Fibroblast of skin of right quadriceps (primary cell): Measurements from ENCODE around the gene RPTOR.
"Not testable (repeated sequence)": the region's sequence is repeated elsewhere in the genome, so short reads cannot be mapped to it uniquely, and the experiment has no call there.

ENCODE experiments used
- DNase-seq: peaks from one replicate; pipeline ENCODE4 v3.0.0-alpha.2; 2013

RPTOR gene

DNA sequence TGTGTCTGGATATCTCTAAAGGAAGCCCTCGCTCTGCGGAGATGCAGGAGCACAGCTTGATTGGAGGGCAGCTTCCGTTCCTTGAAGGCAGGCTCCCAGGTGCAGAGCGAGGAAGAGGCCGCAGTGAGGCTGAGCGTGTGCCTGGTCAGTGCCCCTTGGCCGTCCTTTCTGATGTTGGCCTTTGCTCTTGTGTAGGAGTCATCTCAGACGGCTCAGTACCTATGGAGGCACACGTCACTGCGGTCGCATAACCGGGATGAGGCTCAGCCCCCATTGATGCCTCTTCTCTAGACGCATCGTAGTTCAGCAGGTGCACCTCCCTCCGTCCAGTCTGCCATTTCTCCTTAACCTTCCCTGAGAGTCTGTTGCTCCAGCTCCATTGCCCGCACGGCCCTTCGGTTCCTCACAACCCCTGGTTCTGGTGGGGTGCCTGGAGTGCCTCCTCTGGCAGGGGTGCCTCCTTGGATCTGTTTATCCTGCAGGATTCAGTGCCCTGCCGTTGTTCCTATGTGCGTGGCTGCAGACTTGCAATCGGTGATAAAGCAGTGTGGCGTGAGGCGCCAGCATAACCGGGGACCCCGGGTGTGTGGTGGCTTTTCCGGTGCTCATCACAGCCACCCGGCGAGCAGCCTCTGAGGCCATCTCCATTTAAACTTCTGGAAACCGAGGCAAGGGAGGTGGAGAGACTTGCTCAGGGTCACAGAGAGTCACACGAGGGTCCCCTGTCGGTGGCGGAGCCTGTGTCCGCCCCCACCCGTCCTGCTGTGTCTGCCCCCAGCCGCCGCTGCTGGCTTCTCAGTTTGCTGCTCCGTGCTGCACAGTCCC lies 258.2 kb downstream of the RPTOR start:
- no peak for DNase-seq

DNA sequence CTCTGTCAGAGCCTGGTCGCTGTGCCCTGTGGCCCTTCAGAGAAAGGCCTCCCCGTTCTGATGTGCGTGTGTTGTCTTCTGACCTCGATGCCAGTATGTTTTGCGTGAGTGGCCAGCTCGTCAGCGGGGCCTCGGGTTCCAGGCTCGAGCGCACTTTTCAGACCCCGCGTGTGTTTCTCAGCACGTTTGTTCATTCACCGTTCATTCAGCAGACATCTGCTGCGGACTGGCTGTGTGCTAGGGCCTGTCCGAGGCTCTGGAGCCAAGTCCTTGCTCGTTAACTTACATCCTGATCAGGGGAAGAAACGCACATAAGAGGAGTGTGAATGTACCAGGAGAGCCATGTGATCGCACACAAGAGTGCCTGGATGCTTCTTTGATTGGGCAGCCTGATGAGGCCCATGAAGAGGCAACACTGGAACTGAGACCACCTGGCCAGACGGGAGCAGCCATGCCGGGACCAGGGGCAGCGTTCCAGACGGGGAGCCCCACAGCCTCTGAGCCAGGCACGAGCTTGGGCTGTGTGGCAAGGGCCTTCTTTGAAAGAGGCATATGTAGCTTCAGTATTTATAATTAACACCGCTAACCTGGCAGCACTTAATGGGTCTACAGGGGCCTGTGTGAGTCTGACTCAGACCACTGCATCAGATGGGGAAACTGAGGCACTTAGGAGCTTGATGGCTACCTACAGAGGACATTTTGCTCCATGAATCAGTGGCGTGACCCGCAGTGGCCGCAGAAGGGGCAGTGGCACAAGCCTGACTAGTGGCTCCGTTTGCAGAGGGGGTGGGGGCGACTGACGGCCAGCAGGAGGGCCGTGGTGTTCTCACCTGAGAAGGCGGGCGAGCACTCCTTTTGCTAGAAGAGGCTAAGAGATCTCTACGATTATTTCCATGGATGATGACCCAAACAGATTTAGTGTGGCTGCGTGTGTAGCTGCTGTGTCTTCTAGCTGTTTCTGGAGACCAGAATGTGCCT lies 259.1 kb downstream of the RPTOR start:
- DNase-seq, result no peak

DNA sequence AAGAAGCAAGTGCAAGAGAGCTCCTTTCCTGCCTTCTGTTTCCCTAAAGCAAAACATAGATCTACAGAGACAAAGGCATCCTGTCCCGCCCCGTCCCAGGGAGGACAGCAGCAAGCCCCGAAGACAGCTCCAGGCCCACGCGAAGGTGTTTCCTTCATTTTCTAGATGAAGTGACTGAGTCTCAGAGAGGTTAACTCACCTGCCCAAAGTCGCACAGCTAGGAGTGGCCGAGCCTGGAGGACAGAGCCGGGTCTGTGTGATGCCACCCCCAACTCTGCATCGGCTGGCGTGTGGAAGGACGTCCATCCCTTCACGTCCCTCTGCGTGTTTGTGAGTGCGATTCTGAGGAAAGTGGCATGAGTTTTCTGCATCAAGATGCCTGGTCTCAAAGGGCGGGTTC lies 259.8 kb downstream of the RPTOR start:
- DNase-seq, result no peak

DNA sequence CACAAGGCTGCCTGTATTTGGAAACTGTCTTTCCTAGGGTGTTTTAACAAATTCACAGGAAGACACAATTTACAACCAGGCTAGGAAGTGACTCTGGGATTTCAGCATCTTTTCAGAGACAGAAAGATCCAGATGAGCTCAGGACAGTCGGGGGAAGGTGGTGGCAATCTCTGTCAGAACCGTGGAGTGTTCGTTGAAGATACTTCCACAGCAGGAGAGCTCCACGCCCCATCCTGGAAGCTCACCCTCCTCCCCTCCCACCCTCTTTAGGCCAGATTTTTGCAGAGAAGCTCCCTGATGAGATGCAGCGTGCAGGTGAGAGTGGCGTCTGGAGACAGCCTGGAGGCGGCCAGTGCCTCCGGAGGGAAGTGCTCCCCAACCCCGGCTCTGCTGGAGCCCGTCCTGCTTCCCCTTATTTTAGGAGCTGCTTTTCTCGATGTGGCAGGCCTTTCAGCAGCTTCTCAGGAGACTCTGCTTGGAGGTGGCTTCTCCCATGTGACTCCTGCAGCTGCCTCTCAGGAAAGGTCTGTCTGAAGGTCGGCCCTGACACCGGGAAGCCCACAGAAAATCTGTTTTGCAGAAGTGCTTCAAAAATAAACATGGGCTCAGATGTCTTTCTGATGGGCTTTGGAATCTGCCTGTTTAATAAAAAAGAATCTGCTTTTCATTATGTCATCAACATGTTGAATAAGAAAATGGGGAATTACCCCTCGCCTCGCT lies 260.6 kb downstream of the RPTOR start:
- DNase-seq, result peak; percentile 41

DNA sequence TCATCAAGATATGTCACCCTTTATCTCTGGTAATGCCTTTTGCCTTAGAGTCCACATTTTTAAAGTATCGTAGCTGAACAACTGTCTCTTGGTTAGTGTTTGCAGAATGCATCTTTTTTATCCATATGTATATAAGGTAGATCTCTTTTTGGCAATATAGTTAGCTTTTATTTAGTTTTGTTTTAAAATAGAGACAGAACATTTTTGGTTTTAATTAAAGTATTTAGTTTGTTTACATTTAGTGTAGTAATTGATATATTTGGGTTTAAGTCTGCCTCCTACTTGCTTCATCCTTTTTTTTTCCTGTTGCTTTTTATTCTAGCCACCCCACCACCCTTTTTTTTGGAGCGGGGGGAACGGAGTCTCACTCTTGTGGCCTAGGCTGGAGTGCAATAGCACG lies 262.4 kb downstream of the RPTOR start:
- no peak for DNase-seq

DNA sequence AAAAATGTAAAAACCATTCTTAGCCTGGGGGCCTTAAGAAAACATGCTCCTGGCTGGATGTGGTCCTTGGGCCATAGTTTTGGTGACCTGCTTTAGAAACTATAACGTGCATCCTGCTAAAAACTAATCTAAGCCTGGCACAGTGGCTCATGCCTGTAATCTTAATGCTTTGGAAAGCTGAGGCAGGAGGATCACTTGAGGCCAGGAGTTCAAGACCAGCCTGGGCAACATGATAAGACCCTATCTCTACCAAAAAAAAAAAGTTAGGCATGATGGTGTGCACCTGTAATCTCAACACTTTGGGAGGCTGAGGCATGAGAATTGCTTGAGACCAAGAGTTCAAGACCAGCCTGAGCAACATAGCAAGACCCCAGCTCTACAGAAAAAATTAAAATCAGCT lies 263.2 kb downstream of the RPTOR start:
- DNase-seq, result no peak

DNA sequence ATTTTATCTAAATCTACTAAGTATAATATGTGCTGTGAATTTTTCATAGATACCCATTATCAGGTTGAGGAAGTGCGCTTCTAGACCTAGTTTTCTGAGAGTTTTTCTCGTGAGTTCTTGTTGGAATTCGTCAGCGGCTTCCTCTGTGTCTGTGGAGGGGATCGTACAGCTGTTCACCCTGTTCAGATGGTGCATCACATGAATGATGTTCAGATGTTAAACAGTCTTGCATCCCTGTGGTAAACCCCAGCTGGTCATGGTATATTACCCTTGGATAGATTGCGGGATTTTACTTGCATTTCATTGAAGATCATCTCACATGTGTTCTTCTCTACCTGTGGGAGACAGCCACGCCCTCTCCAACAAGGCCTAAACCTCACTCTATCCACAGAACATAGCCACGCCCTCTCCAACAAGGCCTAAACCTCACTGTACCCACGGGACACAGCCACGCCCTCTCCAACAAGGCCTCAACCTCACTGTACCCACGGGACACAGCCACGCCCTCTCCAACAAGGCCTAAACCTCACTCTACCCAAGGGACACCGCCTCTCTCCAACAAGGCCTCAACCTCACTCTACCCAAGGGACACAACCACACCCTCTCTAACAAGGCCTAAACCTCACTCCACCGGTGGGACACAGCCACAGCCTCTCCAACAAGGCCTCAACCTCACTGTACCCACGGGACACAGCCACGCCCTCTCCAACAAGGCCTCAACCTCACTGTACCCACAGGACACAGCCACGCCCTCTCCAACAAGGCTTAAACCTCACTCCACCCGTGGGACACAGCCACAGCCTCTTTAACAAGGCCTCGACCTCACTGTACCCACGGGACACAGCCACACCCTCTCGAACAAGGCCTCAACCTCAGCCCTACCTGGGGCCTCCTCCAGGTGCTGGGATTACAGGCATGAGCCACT lies 266.8 kb downstream of the RPTOR start:
- DNase-seq, result no peak

DNA sequence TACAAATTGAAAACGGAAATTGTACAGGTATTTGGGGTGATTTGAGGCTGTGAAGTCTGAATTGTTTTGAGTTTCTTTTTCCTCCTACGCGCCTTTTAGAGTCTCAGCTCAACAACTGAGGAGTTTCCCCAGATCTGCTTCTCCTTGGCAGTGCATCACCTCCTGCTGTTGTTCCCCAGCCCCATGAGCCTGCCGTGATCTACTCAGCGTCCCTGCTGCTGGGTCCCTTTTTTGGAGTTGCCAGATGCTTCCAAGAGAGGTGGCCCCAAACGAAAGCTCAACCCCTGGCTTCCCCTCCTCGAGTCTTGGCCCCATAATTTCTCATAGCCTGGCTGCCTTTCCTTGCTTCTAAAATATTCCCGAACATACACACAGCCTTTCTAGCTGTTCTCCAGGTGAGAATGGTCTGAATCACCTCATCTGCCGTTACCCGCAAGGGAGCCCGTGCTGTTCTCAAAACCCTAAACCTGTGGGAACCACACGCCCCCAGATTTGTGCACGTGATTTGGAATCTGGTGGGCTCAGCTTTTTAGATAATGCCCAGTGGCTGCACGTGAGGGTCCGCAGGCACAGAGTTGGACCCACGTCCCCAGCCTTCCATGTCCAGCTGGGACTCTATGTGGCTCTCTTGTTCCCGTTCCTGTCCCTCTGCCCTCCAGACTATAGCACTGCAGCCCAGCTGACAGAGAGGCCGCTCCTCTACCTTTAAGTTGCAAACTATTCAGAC lies 267.9 kb downstream of the RPTOR start:
- no peak for DNase-seq

DNA sequence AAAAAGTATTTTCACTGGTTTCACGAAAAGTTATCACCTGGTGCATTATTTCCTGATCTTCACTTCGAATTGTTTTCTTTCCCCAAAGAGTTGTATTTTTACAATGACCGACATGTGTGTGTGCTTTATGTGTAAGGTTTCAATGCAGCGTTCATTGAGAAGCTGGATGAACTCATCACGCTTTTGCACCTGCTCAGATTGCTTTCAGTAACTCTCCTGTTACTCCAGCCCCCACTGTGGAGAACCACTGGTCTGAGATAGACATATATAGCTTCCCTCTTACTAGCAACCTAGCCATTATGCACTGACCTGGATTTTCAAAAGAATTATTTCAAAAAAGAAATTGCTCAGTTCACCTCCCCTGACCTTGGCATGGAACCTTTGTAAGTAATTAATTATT lies 268.7 kb downstream of the RPTOR start:
- no peak for DNase-seq

DNA sequence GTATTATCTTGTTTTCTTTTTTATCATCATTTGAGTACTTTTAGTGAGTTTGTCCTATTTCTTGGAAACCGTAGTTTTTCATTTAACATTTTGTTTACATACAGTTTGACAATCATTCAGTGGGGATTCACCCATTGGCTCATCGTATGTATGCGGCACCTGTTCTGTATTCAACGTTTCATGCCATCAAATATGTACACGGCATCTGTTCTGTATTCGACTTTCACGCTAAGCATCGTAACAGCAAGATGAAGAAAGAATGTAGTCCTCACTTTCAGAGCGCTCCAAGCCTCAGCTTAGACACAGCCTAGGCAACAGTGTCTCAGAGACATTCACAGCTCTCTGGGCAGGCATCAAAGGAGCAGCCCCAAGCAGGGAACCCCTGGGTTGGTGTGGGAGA lies 269.9 kb downstream of the RPTOR start:
- DNase-seq, result no peak

DNA sequence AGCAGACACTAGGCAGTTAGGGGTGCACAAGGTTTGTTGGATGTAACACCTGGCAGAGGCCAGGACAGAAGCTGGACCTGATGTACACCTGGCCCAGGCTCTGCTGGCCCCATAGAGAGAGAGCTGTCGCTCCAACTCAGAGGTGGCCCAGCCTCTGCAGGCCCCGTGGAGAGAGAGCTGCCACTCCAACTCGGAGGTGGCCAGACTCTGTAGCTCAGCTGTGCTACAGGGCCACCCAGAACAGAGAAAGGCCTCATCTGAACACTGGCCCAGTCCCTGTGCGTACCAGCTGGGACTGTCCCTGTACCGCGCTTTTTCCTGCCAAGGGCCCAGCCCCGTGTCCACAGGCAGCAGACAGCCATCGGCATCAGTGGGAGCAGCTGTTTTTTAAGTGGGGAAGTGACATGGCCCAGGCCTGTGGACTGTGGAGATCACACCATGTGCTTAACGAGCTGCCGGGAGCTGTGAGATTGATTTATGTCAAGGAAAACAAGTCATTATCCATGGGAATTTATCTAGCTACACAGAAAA lies 270.6 kb downstream of the RPTOR start:
- DNase-seq, result no peak

DNA sequence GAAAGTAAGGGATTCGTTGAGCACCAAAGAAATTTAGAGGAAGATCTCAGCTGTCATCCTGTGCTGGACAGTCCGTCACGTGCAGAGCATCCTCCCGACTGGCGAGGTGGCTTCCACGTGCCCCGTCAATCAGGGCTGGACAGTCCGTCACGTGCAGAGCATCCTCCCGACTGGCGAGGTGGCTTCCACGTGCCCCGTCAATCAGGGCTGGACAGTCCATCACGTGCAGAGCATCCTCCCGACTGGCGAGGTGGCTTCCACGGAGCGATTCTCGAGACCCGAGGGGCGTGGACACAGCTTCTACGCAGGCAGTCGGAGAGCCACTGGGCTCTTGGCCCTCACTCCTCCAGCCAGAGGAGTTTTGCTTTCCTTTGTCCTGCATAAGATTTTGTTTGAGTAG lies 271.1 kb downstream of the RPTOR start:
- not testable (repeated sequence) for DNase-seq

DNA sequence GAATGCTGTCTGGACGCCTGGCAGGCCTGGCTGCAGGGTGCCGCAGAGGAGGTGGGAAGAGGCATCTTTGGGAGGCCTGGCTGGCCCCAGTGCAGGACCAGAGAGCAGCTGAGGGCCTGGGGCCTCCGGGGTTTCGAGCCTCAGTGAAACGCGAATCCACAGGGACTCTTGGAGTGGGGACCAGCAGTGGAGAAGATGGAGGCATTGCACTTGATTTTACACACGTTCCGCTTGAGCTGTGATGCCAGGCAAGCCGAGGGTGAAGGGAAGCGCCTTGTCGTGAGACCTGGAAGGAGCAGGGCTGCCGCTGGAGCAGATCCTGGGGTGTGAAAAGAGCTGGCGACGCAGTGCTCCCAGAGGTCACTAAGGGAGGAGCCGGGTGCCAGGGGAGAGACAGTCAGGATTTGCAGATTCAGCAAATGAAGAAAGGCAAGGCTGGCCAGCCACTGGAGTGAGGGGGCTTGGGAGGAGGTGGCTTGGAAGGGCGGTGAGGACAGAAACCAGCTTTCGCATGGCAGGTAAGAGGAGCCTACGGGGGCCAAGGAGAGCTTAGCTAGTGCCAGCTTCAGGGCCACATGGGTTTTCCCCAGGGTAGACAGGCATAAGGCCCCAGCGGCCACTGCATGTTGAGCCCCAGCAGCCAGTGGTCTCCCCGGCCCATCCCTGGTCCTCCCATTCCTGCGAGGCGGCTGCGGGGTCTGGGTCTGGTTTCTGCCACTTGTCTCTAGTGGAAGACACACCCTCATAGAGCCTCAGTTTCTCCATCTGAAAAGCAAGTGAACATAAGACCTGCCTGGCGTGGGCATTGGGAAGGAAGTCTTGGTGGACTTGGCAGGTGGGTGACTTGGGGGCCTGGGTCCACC lies 271.8 kb downstream of the RPTOR start:
- DNase-seq, result no peak

DNA sequence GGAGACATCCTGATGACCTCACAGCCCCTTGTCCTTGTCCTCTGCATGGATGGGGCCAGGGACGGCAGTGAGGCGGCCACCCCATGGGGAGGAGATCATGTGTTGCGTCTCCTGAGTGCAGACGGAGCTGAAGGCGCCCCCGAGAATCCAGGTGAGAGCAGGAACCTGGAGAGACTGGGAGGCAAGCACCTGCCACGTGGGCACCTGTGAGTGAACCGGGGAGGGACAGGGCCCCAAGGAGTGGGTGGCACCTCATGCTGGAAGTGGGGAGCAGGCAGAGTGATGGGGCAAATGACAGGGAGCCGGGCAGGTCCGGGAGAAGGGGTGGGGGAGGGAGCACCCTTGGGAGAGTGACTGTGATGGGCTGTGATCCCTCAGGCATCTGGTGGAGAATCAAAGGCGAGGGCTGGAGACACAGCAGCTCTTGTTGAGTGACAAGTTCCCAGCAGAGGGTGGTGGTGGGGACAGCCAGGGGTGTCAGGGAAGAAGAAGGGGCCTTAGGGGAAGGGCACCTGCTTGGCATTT lies 272.7 kb downstream of the RPTOR start:
- DNase-seq, result no peak

DNA sequence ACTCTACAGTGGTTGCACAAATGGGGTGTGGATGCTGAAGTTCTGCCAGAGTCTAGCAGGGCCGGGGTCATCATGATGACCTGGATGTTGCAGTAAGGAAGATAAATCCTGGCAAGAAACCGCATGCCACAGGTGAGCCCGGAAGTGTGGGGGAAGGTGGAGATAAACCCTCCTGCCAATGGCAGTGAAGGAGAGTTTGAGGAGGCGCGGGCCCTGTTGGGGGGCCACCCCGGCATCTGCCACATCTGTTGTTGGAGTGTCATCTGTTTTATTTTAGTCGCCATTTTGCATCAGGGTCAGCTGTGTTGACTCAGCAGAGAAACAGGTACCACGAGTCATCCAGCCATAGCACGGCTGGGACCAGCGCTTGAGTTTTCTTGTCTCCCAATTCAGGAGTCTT lies 273.2 kb downstream of the RPTOR start:
- DNase-seq, result peak; percentile 42

DNA sequence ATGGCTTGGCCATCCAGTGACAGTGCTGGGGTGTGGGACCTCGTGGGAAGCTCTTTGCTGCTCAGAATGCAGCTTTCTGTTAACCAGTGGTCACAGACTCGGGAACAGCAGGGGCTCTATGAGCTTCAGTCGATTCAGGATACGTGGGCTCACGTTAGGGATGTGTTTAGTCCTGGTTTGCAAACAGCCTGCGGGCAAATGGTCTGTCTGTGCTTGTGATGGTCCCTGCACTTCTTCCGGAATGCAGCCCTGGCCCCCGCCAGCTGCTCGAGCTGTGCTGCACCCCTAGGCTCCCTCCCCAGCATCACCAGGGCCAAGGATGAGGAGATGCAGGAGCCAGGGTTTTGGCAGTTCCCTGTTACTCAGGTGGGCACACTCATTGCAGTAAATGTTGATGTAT lies 274.2 kb downstream of the RPTOR start:
- DNase-seq, result no peak

DNA sequence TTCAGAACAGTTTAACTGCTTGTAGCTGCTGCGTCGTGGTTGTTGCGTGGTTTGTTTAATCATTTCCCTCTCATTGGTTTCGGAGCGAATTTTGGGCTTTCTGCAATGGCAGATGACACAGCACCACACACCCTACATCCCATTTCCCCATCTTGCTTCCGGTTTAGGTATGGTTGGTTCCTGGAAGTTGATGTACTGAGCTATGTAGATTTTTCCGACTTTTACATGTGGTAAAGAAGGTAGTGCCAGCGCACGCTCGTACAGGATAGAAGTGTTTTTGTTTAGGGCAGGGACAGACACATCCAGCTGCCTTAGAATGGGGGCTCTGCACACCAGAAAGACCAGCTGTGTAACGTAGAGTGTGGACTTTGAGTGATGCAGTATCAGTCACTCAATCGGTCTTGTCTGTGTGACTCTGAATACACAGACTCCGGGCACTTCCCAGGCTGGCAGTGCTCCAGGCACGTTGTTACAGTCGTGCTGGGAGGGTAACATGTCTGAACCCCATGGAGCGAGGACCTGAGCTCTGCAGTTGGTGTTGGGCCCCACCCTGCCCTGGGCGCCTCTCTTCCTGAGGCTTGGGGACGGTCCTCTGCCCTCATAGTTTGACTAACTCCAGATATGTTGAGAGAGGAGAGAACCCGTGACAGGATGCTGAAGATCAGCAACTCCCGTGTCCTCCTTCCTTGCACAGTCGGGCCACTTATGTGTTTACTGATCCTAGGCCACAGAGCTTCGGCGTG lies 275.0 kb downstream of the RPTOR start:
- no peak for DNase-seq

DNA sequence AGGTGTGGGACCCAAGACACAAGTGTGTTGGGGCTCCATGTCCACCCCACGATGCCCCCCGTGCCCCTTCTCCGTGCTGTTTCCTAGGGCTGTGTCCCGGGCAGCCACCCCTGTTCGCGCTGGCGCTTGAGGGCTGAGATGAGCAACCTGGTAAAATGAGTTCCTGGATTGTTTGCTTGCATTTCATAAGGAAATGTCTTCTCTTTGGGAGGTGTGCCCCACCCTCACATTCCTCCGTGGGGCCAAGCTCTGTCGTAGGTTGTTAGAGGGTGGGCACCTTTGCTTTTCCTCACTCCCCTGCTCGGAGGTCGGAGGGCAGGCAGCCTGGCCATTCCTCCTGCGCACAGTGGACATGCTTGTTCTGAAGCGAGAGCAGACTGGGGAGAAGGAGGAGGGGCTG lies 275.7 kb downstream of the RPTOR start:
- DNase-seq, result no peak

DNA sequence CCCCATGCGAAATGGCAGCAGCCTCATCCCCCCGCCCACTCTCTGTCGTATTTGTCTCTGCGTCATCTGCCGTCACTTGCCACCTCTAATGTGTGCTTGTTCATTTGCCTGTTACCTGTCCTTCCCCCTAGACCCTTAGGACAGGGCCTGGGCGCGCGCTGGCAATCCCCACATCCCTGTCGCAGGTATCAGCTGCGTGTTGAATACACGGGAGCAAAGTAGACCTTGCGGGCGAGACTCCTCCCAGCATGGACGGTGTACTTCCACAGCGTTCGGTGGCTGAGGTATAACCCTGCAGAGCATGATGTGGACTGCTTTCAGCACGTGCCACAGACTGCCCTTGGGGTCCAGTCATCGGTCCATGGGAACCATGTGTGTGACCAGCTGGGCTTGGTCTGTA lies 276.9 kb downstream of the RPTOR start:
- DNase-seq, result no peak
